Hepatic stellate cell (primary cell): ENCODE results near the gene UQCR10.
A peak's percentile ranks its signal among the peaks of the same experiment; 100 is the strongest.

ENCODE experiments used
- DNase-seq: peaks from one replicate; pipeline ENCODE4 v3.0.0; 2011; ENCODE audit warnings: low spot score

UQCR10 gene

DNA sequence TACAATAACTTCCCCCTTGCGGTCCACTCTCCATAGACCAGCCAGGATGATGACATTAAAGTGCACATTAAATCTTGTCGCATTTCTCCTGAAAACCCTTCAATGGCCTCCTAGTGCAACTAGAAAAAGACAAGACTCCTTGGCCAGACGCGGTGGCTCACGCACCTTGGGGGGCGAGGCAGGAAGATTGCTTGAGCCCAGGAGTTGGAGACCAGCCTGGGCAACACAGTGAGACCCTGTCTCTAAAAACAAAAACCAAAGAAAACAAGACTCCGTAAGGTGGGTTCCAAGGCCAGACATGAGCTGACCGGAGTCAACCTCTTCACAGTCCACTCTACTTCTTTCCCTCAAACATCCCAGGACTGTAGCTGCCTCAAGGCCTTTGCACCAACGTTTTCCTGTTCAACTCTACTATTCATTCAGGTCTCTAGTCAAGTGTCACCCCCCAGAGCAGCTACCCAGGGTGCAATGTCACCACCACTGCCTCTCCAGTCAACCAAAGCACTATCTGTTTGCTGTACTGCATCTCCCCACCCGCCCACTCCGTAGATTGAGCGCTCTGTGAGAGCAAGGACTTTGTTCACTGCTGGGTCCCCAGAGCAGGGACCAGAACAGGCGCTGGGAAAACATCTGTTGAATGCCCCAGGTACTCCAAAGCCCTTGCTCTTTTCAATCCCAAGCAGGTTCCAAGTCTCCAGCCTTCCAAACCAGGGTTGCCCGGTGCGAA lies 1.1 kb upstream of the UQCR10 start:
- DNase-seq = no peak

DNA sequence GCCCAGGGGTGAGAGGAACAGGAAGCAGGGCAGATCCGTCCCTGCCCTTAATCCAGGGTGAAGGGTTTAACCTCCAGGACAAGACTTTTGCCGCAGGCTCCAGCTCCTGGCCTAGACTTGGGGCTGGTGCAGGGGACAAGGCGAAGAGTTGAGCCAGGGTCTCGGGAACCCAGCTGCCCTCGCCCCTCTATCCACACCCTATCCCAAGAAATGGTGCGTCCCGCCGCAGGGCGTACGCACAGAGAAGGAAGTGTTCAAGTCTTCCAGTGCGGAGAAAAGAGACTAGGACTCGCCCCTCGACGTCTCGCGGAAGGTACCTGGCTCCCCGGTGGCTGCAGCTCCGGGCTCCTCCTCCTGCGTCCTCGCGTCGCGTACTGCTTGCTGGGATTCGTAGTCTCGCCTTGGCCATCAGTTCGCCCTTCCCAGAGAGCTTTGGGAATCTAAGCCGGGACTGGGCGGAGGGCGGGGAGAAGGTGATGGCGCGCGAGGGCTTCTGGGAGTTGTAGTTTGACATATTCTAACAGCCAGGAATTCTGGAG lies 468 bp upstream of the UQCR10 start, which contains the start of gene ZMAT5:
Gene ZMAT5 (minus strand): TSS at position 376 of the 539 bp plus-strand sequence. CDS start 18,463 bp downstream, outside the sequence.
- peak; percentile 99 for DNase-seq

DNA sequence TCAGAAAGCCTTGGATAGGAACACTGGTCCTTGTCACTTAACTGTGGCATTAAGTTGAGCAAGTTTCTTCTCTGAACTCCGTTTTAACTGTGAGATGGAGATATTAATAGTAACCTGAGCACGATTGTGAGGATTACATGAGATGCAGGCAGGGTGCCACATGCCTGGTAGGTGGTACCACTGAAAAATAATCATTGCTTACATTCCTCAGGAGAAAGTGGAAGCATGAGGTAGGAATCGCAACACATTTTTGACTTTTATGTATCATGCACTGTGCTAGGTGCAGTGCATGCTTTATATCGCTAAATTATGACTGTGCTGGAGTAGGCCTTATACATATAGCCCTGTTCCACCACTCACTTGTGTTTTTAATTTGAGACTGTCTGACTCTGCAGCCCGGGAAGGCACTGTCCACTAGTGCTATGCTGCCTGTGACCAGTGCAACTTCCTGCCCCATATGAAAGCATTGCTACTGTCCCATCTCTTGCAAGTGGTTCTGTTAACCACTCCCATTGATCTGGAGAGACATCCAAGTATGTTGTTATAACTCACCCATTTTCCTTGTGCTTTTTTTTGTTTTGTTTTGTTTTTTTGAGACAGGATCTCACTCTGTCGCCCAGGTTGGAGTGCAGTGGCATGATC lies 1.0 kb downstream of the UQCR10 start:
- no peak for DNase-seq

- no peak for DNase-seq
Measured at GRCh38 chr22:29769723-29770321, 2.7 kb downstream of the UQCR10 start.

DNA sequence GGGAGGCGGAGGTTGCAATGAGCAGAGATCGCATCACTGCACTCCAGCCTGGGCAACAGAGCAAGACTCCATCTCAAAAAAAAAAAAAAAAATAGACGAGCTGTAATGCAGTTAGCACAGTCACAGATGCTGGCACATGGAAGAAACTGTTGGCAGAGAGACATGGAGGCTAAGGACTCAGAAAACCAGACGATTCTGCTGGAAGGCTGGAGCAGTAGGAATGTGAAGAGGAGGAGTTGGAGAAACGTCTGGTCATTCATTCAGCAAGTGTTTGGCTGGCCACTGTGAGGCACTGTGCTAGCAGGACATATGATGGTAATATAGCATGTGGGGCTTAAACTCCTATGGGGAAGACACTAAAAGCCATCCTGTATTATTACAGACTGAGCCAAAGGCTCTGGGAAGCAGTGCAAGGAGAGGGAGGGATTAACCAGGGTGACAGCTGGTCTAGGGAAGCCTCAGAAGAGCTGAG lies 5.0 kb downstream of the UQCR10 start:
- peak; percentile 62 for DNase-seq

DNA sequence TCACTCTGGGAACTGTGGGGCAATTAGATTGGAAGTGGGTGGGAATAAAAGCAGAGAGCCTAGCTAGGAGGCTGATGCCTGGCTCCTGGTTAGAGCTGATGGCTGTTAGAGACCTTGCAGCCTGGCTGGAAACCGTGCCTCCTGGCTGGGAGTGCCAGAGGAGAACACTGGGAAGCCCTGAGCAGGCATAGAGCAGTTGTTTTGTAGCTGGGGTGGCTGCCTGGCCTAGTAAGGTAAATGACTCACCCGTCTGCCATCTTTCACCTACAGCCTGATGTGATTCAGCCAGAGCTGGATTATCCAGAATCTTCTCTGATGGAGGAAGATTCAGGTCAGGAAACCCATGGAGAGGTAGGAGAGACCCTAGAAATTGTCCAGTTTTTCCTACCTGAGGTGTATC lies 6.1 kb downstream of the UQCR10 start:
- DNase-seq = no peak

DNA sequence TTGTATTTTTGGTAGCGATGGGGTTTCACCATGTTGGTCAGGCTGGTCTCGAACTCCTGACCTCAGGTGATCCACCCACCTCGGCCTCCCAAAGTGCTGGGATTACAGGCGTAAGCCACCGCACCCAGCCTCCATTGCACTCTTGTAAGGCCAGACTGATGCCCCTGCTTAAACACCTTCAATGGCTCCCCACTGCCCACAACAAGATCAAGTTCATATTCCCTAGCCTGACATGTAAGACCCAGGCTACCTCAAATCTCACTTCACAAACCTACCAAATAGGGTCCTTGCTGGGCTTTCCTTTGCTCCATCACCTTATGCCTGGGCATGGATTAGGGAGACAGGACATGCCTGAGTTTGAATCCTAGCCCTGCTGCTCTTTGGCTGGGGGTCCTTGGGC lies 13.1 kb downstream of the UQCR10 start:
- DNase-seq = no peak

DNA sequence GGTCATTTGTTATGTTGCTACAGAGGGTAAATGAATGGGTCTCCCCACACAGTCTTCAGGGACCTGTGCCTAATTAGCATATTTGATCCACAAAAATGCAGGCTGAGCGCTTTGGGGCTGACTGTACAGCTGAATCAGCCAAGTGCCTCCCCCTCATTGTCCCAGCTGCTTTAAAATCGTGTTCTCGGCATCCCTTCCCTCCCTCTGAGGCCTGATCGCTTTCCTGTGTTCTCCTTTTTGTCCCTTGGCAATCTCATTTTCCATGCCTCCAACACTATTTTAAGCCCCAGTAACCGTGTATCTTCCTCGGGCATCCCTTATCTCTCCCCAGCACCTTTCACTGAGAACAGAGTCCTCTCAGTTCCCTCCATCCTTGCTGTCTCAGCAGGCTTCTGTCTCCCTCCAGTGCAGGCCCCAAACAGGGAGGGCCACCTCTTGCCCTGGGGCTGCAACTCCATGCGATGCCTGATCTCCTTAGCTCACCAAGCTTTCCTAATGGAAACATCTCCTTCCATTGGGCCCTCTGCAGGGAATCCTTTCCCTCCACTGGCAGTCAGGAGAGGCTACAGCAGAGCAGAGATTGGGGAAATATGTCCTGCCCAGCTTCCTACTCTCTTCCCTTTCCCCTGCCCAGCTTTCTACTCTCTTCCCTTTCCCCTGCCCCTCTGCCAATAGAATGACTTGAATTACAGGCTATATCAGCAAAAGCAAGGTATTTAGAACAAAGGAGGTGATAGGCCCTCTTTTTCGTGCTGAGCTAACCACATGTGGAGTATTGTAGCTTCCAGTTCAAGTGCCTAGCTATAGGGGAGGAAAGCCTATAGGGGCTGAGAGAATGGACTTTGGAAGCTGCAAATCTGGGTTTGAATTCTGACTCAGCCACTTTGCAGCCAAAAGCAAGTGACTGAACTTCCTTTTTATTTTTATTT lies 13.8 kb downstream of the UQCR10 start:
- peak; percentile 86 for DNase-seq

- peak; percentile 76 for DNase-seq
Measured at GRCh38 chr22:29782061-29782845, 15.1 kb downstream of the UQCR10 start.

GRCh38 chr22:29784451-29785361 lies 17.5 kb downstream of the UQCR10 start:
- no peak for DNase-seq

GRCh38 chr22:29786031-29786430 lies 18.9 kb downstream of the UQCR10 start:
- DNase-seq = no peak

- DNase-seq = no peak
Measured at GRCh38 chr22:29787371-29787980, 20.3 kb downstream of the UQCR10 start.

- DNase-seq = no peak
Measured at GRCh38 chr22:29788339-29789279, 21.4 kb downstream of the UQCR10 start.

GRCh38 chr22:29790061-29790460 lies 22.9 kb downstream of the UQCR10 start:
- no peak for DNase-seq

DNA sequence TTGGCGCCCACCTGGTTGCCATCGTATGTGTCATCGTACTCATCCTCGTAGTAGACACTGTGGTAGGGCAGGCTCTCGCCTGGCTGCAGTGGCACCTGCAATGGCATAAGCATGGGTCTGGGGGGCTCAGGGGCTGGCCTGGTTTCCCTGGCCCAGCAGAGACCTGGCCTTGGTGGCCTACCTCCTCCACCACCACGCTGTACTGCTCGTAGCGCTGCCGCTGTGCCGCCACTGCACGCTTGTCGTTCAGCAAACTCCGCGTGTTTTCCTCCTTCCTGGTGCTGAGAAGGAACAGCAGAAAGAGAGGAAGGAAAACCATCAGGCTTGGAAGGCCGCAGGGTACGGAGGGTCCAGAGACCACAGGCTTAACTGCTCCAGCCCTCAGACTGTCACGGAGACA lies 26.2 kb downstream of the UQCR10 start:
- no peak for DNase-seq

- DNase-seq = no peak
Measured at GRCh38 chr22:29795663-29796062, 28.5 kb downstream of the UQCR10 start.

GRCh38 chr22:29797351-29797750 lies 30.2 kb downstream of the UQCR10 start:
- no peak for DNase-seq

GRCh38 chr22:29798318-29798717 lies 31.1 kb downstream of the UQCR10 start:
- no peak for DNase-seq
